DND-41 (cell line): Measurements from ENCODE around the gene OPRL1.

Source experiments
- ATAC-seq: fragments of 200-7000 bp; cut with Tn5 transposase; 3 replicates; pipeline ENCODE4 v1.9.1; 2021; ENCODE audit warnings: low read depth; ENCODE audit not compliant: insufficient read depth
- DNase-seq: peaks from one replicate; pipeline ENCODE4 v3.0.0-alpha.2; 2020
- H2AFZ ChIP-seq: 2 replicates; pipeline ENCODE4 v1.6.0; 2012; ENCODE audit warnings: low read depth, low read length
- H3K27ac ChIP-seq: 2 replicates; pipeline ENCODE4 v1.5.1; 2012; ENCODE audit warnings: low read length, inconsistent platforms
- H3K27me3 ChIP-seq: fragments of 200-600 bp; sonication (generic); 2 replicates; pipeline ENCODE4 v1.6.0; 2012; ENCODE audit warnings: low read length, mild to moderate bottlenecking, inconsistent platforms; ENCODE audit not compliant: insufficient read depth, poor library complexity
- H3K36me3 ChIP-seq: 2 replicates; pipeline ENCODE4 v1.5.1; 2012; ENCODE audit warnings: low read length, inconsistent platforms; ENCODE audit not compliant: insufficient read depth
- H3K4me1 ChIP-seq: 2 replicates; pipeline ENCODE4 v1.5.1; 2012; ENCODE audit warnings: mild to moderate bottlenecking, low read length; ENCODE audit not compliant: insufficient read depth
- H3K4me2 ChIP-seq: 2 replicates; pipeline ENCODE4 v1.6.0; 2012; ENCODE audit warnings: mild to moderate bottlenecking, moderate library complexity, low read length, inconsistent platforms; ENCODE audit not compliant: insufficient read depth
- H3K4me3 ChIP-seq, 2 experiments: fragments of 200-600 bp in 1 of 2; shearing (Covaris generic) in 1 of 2; 2 replicates each; pipeline ENCODE4 v1.5.1; 2012 to 2016; ENCODE audit warnings: inconsistent platforms in 2 of 2, low read length in 2 of 2, mild to moderate bottlenecking in 2 of 2, low read depth in 1 of 2, moderate library complexity in 1 of 2
- H3K79me2 ChIP-seq: 2 replicates; pipeline ENCODE4 v1.6.0; 2012; ENCODE audit warnings: low read length, inconsistent platforms; ENCODE audit not compliant: insufficient read depth
- H3K9ac ChIP-seq: 2 replicates; pipeline ENCODE4 v1.6.0; 2012; ENCODE audit warnings: low read depth, mild to moderate bottlenecking, inconsistent platforms, low read length, moderate library complexity
- H3K9me3 ChIP-seq: 2 replicates; pipeline ENCODE4 v1.5.1; 2012; ENCODE audit warnings: low read length, moderate library complexity, mild to moderate bottlenecking, inconsistent platforms; ENCODE audit not compliant: insufficient read depth, severe bottlenecking
- H4K20me1 ChIP-seq: 2 replicates; pipeline ENCODE4 v1.6.0; 2012; ENCODE audit warnings: low read length; ENCODE audit not compliant: insufficient read depth
- CTCF ChIP-seq: IDR thresholded peaks from 2 replicates; pipeline ENCODE4 v1.5.1; 2012; ENCODE audit warnings: borderline replicate concordance, low read length, moderate library complexity, mild to moderate bottlenecking; ENCODE audit not compliant: poor library complexity, severe bottlenecking; ENCODE audit errors: extremely low read depth
- EZH2 ChIP-seq: IDR thresholded peaks from 3 replicates; pipeline ENCODE4 v1.6.1; 2012; ENCODE audit warnings: borderline replicate concordance, low read depth, mild to moderate bottlenecking, moderate library complexity, low read length, inconsistent platforms; ENCODE audit not compliant: severe bottlenecking

OPRL1 gene

GRCh38 chr20:64099880-64100565 lies 20.1 kb downstream of the OPRL1 start:
- H3K4me2 ChIP-seq, result no peak overlapping the region

GRCh38 chr20:64100566-64100888 lies 20.6 kb downstream of the OPRL1 start:
- Histone ChIP-seq H4K20me1 (peaks cover 13% of the 10 kb centered on the region; the same call in 1 of the 2 replicates), H3K27me3 (peaks cover 25% of the 10 kb centered on the region), H2AFZ (no peak overlapping the region), H3K4me3 (no peak overlapping the region), H3K4me2 (no peak overlapping the region), H3K36me3 (no peaks in the 10 kb centered on the region), H3K27ac (no peak overlapping the region), H3K9ac (no peak overlapping the region), H3K79me2 (no peaks in the 10 kb centered on the region), H3K4me1 (peaks cover 9% of the 10 kb centered on the region), H3K9me3 (no peaks in the 10 kb centered on the region)
- DNase-seq, result no peak
- TF ChIP-seq EZH2 (no peak), CTCF (no peak)
- ATAC-seq, result no peak

More at GRCh38 chr20:64099880-64100565, 20.1 kb downstream of the OPRL1 start:
- Histone ChIP-seq H2AFZ (no peak overlapping the region), H3K9me3 (no peaks in the 10 kb centered on the region), H3K4me3 (no peak overlapping the region), H3K27ac (no peak overlapping the region), H3K36me3 (no peaks in the 10 kb centered on the region), H3K9ac (no peak overlapping the region), H3K79me2 (no peaks in the 10 kb centered on the region), H3K27me3 (peaks cover 25% of the 10 kb centered on the region), H3K4me1 (peaks cover 9% of the 10 kb centered on the region), H4K20me1 (peaks cover 13% of the 10 kb centered on the region; the same call in 1 of the 2 replicates)
- TF ChIP-seq CTCF (no peak), EZH2 (no peak)
- DNase-seq (no peak), ATAC-seq (no peak)

GRCh38 chr20:64100946-64101688 lies 21.2 kb downstream of the OPRL1 start:
- peaks cover 25% of the 10 kb centered on the region for H3K27me3 ChIP-seq
- DNase-seq (no peak), ATAC-seq (no peak)
- H3K4me2 ChIP-seq, result no peak overlapping the region
- no peaks in the 10 kb centered on the region for H3K36me3 ChIP-seq
- peaks cover 9% of the 10 kb centered on the region for H3K4me1 ChIP-seq
- TF ChIP-seq EZH2 (peak; percentile 1), CTCF (no peak)
- no peak overlapping the region for H2AFZ ChIP-seq
- H4K20me1 ChIP-seq, result peaks cover 13% of the 10 kb centered on the region; the same call in 1 of the 2 replicates
- no peak overlapping the region for H3K4me3 ChIP-seq
- no peaks in the 10 kb centered on the region for H3K9me3 ChIP-seq
- H3K27ac ChIP-seq, result no peak overlapping the region
- no peaks in the 10 kb centered on the region for H3K79me2 ChIP-seq
- no peak overlapping the region for H3K9ac ChIP-seq
